HEK293T (cell line): ENCODE data around the gene CADM4.
"Not testable (repeated sequence)": the region's sequence is repeated elsewhere in the genome, so short reads cannot be mapped to it uniquely, and the experiment has no call there.

Experiments used
- CTCF ChIA-PET: fragments of 350-600 bp; formaldehyde crosslinking; extraction: SDS; loops from one replicate; lab custom pipeline; 2021; ENCODE audit warnings: antibody characterized with exemption, inconsistent platforms; lab: Yijun Ruan, JAX
- POLR2A ChIA-PET: fragments of 350-600 bp; formaldehyde crosslinking; extraction: SDS; loops from one replicate; lab custom pipeline; 2020; ENCODE audit warnings: antibody characterized with exemption, inconsistent platforms; lab: Yijun Ruan, JAX
- DNase-seq: peaks from one replicate; pipeline ENCODE4 v3.0.0; 2012; ENCODE audit warnings: mixed read lengths; ENCODE audit errors: extremely low spot score
- ARNT ChIP-seq: fragments of 450-650 bp; IDR thresholded peaks from 2 replicates; pipeline ENCODE4 v1.6.1; 2017; ENCODE audit warnings: mild to moderate bottlenecking
- BHLHE40 ChIP-seq: fragments of 450-650 bp; IDR thresholded peaks from 2 replicates; pipeline ENCODE4 v1.6.1; 2016; ENCODE audit warnings: mild to moderate bottlenecking, moderate library complexity, borderline replicate concordance
- CTBP1 ChIP-seq: fragments of 450-650 bp; IDR thresholded peaks from 2 replicates; pipeline ENCODE4 v1.6.1; 2016; ENCODE audit warnings: borderline replicate concordance
- ELF4 ChIP-seq: fragments of 450-650 bp; IDR thresholded peaks from 2 replicates; pipeline ENCODE4 v1.6.1; 2017; ENCODE audit warnings: antibody characterized with exemption
- FOXA1 ChIP-seq: fragments of 450-650 bp; IDR thresholded peaks from 2 replicates; pipeline ENCODE4 v1.6.1; 2016; ENCODE audit warnings: mild to moderate bottlenecking
- FOXK2 ChIP-seq: fragments of 450-650 bp; IDR thresholded peaks from 2 replicates; pipeline ENCODE4 v1.6.1; 2016; ENCODE audit warnings: mild to moderate bottlenecking
- FOXM1 ChIP-seq: fragments of 450-650 bp; IDR thresholded peaks from 2 replicates; pipeline ENCODE4 v1.6.1; 2017; ENCODE audit warnings: mild to moderate bottlenecking, borderline replicate concordance
- HDGF ChIP-seq: fragments of 450-650 bp; IDR thresholded peaks from 2 replicates; pipeline ENCODE4 v1.6.1; 2017; ENCODE audit warnings: antibody characterized with exemption, borderline replicate concordance
- L3MBTL2 ChIP-seq: fragments of 450-650 bp; conservative IDR thresholded peaks from 2 replicates; pipeline ENCODE4 v1.6.1; 2016; ENCODE audit warnings: mild to moderate bottlenecking
- LEF1 ChIP-seq: fragments of 450-650 bp; IDR thresholded peaks from 2 replicates; pipeline ENCODE4 v1.6.1; 2017; ENCODE audit warnings: mild to moderate bottlenecking, borderline replicate concordance
- NFRKB ChIP-seq: fragments of 450-650 bp; IDR thresholded peaks from 2 replicates; pipeline ENCODE4 v1.6.1; 2016; ENCODE audit warnings: mild to moderate bottlenecking, moderate library complexity
- PKNOX1 ChIP-seq: fragments of 450-650 bp; IDR thresholded peaks from 2 replicates; pipeline ENCODE4 v1.6.1; 2016
- SP1 ChIP-seq: fragments of 450-650 bp; IDR thresholded peaks from 2 replicates; pipeline ENCODE4 v1.6.1; 2017
- SUZ12 ChIP-seq: fragments of 450-650 bp; IDR thresholded peaks from 2 replicates; pipeline ENCODE4 v1.6.1; 2016; ENCODE audit warnings: mild to moderate bottlenecking
- TARDBP ChIP-seq: fragments of 450-650 bp; IDR thresholded peaks from 2 replicates; pipeline ENCODE4 v1.6.1; 2016
- ZNF384 ChIP-seq: fragments of 450-650 bp; IDR thresholded peaks from 2 replicates; pipeline ENCODE4 v1.6.1; 2016

Gene CADM4

DNA sequence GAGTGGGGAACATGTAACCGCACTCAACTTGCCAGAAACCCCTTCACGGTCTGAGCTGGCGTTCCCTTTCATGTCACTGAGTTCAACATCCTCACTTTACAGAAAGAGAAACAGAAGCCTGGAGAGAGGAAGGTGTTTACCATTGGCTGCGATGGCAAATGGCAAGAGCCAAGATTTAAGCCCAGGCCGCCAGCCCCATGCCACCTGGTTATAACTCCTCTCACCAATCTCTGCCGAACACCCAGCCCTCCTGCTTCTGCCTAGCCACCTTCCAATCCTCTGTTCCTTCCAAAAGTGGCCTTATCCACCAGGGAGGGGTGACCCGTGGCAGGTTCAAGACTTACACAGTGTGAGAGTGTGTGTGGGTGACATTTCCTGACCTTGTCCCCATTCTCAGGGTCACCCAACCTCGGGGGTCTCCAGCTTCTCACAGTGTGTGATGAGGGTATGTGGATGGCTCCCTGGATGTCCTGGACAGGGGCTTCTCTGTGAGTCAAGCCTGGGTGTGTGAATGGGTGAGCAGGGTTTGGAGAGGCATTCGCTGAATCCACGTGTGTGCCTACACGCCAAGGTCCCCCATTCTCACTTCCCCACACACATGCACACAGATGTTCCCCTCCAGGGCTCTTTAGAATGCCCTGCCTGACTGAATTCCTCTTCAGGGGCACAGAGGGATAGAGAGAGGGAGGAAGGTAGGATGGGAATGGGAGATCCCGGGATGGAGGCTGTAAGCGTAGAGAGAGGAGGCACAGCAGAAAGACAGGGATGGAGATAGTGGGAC lies 1.2 kb downstream of the CADM4 start:
- ChIA-PET CTCF (no interaction called here), POLR2A (no interaction called here)
- no peak for DNase-seq
- no peak for TF ChIP-seq L3MBTL2
- TF ChIP-seq SUZ12, result no peak
- no peak for TF ChIP-seq HDGF
- TF ChIP-seq ARNT, result no peak
- TF ChIP-seq TARDBP, result no peak
- TF ChIP-seq ZNF384, result no peak
- TF ChIP-seq NFRKB, result no peak

DNA sequence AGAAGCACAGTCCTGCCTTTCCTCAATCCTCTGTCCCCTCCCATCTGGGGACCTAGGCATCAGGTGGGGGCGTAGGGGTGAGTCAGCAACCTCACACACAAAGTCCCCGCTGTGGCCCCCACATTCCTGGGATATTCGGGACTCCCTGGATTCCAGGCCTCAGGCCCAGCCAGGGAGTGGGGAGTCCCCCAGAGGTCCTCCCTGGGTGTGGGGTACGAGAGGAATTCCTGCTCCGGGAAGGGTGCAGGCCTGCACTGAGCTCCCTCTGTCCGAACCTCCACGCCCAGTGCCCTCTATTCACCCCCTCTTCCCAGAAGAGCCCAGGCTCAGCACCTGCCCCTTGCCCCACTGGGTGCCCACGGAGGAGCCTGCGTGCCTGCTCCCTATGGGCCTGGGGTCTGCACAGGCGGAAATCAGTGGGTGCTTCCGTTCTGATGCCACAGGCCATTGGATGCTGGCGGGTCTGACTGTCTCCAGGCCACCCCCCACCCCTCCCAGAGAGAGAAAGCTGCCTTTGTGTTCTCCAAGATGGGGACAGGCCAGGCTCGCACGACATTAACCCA lies 3.4 kb downstream of the CADM4 start:
- TF ChIP-seq FOXA1 (no peak), SUZ12 (no peak)
- POLR2A ChIA-PET, result no interaction called here
- no peak for DNase-seq
- CTCF ChIA-PET, result no interaction called here

DNA sequence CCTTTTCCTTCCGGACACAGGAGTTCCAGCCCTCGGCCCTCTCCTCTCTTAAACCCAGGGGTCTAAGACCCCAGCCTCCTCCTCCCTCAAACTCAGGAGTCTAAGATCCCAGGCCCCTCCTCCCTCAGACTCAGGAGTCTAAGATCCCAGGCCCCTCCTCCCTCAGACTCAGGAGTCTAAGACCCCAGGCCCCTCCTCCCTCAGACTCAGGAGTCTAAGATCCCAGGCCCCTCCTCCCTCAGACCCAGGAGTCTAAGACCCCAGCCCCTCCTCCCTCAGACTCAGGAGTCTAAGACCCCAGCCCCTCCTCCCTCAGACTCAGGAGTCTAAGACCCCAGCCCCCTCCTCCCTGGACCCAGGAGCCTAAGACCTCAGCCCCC lies 4.1 kb downstream of the CADM4 start:
- DNase-seq, POLR2A ChIA-PET, CTCF ChIA-PET: not testable (repeated sequence)

DNA sequence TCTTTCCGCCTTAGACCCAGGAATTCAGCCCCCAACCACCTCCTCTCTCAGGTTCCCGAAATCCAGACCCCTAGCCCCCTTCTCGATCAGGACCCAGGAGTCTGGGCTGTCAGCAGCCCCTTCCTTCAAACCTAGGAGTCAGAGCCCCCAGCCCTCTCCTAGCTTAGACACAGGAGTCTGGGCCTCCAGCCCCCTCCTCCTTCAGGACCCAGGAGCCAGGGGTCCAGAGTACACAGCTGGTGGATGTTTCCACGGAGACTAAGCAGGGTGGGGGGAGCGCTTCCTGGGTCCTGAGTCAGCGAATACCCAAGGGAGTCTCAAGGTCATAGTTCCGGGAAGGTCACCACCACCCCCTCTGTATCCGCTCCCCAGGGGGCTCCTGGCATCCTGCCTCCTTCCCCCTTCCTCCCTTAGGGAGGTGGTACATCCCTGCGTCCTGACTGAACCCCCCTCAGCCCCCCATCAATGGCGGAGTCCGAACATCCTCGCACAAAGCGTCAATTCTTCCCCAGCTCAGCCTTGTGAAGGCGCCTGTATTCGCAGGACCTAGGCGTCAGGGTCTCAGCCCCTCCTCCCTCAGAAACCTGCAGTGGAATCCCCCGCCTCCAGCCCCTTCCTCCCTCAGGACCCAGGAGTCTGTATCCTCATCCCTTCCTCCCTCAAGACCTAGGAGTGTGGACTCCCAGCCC lies 4.6 kb downstream of the CADM4 start:
- POLR2A ChIA-PET, result no interaction called here
- TF ChIP-seq SP1 (no peak), FOXA1 (no peak), PKNOX1 (no peak), BHLHE40 (no peak), TARDBP (no peak), ARNT (no peak), LEF1 (no peak), FOXM1 (no peak), FOXK2 (no peak), ELF4 (no peak), NFRKB (no peak), L3MBTL2 (no peak), HDGF (no peak), ZNF384 (no peak), SUZ12 (no peak)
- DNase-seq, result no peak
- CTCF ChIA-PET, result no interaction called here

DNA sequence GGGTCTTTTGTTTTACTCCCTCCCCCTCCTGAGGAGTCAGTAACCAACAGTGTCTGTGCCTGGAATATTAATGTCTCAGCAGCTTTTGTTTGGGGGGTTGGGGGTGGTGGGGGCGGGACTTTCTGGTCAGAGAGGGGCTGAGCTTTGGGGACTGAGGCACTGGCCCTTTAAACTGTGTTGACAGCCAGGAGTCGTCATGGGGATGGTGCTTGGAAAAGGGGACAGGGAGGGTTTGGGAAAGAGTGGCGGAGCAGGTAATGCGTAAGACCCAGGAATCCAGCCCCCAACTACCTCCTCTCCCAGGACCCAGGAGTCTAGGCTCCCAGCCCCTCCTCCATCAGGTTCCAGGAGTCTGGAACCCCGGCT lies 5.2 kb downstream of the CADM4 start:
- POLR2A ChIA-PET, result no interaction called here
- no peak for DNase-seq
- CTCF ChIA-PET, result no interaction called here
- no peak for TF ChIP-seq BHLHE40
- no peak for TF ChIP-seq FOXM1
- no peak for TF ChIP-seq SUZ12

DNA sequence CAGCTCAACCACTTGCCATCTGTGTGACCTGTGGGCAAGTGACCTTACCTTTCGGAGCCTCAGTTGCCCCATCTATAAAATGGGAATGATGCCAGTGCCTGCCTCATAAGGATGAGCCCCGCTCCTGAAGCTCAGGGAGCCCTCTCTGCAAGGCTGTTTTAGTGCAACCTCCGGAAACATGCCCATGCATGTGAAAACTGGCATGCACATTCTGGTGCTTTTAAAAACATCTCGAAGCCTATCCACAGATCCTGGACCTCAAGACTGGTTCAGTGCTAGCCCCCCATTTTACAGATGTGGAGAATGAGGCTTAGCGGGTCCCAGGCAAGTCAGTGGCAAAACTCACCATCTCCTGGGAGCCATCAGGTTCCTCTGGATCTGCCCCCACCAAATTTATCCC lies 5.6 kb downstream of the CADM4 start:
- TF ChIP-seq L3MBTL2 (no peak), LEF1 (no peak), ELF4 (no peak)
- DNase-seq, result no peak
- CTCF ChIA-PET, result no interaction called here
- POLR2A ChIA-PET, result no interaction called here

GRCh38 chr19:43633520-43633919 lies 6.1 kb downstream of the CADM4 start:
- CTCF ChIA-PET, result no interaction called here
- TF ChIP-seq SUZ12 (no peak), ARNT (no peak), FOXK2 (no peak), NFRKB (no peak), LEF1 (no peak), TARDBP (no peak), SP1 (no peak), FOXA1 (no peak), FOXM1 (no peak), PKNOX1 (no peak), ELF4 (no peak), ZNF384 (no peak), L3MBTL2 (no peak)
- DNase-seq, result no peak
- POLR2A ChIA-PET, result no interaction called here

- TF ChIP-seq ARNT, result no peak
- TF ChIP-seq BHLHE40, result no peak
- TF ChIP-seq FOXA1, result no peak
- no peak for TF ChIP-seq SP1
- no peak for TF ChIP-seq TARDBP
- no peak for TF ChIP-seq LEF1
- no peak for TF ChIP-seq CTBP1
- no peak for TF ChIP-seq SUZ12
- TF ChIP-seq ZNF384, result no peak
- TF ChIP-seq PKNOX1, result no peak
- no peak for TF ChIP-seq ELF4
- TF ChIP-seq NFRKB, result no peak
- no peak for TF ChIP-seq FOXM1
- no peak for TF ChIP-seq HDGF
- TF ChIP-seq L3MBTL2, result no peak
- TF ChIP-seq FOXK2, result no peak
- no peak for DNase-seq
- CTCF ChIA-PET, result no interaction called here
- POLR2A ChIA-PET, result no interaction called here
Measured at GRCh38 chr19:43631491-43631890, 8.2 kb downstream of the CADM4 start.
